Activated CD8-positive, alpha-beta memory T cell treated with anti-CD3 and anti-CD28 coated beads, Interleukin-2, amount 10 ng/mL, durations not matched to agents 7 days and 5 days (primary cell): ENCODE results near the gene VWDE. TPM values are rescaled to one million over a fixed set of nuclear protein-coding genes. Genes with fewer than 3 reads are reported as not detected.
A peak's percentile ranks its signal among the peaks of the same experiment; 100 is the strongest.

ENCODE experiments used
- ATAC-seq: fragments of 150-1000 bp; cut with Tn5 transposase; one replicate; pipeline ENCODE4 v1.10.0; 2021; ENCODE audit warnings: moderate library complexity
- CTCF ChIA-PET: fragments of 350-600 bp; sonication (Branson Sonifier 250); formaldehyde crosslinking; loops from one replicate; lab custom pipeline; 2021; ENCODE audit warnings: antibody characterized with exemption; lab: Charles Lee
- DNase-seq: peaks from one replicate; pipeline ENCODE4 v3.0.0-alpha.2; 2020
- H3K27ac Mint-ChIP-seq: one replicate; pipeline ENCODE4 v1.8.0; 2021; ENCODE audit warnings: mild to moderate bottlenecking, mixed read lengths
- H3K27me3 Mint-ChIP-seq: one replicate; pipeline ENCODE4 v1.8.0; 2021; ENCODE audit warnings: mixed read lengths
- H3K36me3 Mint-ChIP-seq: one replicate; pipeline ENCODE4 v1.8.0; 2021; ENCODE audit warnings: mild to moderate bottlenecking, mixed read lengths
- H3K4me1 Mint-ChIP-seq: one replicate; pipeline ENCODE4 v1.8.0; 2021; ENCODE audit warnings: mixed read lengths
- H3K4me3 Mint-ChIP-seq: one replicate; pipeline ENCODE4 v1.8.0; 2021; ENCODE audit warnings: mild to moderate bottlenecking, moderate library complexity, mixed read lengths
- H3K9me3 Mint-ChIP-seq: one replicate; pipeline ENCODE4 v1.8.0; 2022; ENCODE audit warnings: low read depth, mixed read lengths
- total RNA-seq, 2 experiments: library from RNA; stranded (reverse); gene quantifications; one replicate each; pipeline ENCODE4 v1.2.3, GENCODE V29; 2021

VWDE gene
- total RNA-seq, 2 experiments from 2014 or later = 3.4 to 4.6 TPM

GRCh38 chr7:12389089-12389700, 14.5 kb downstream of the VWDE start:
- ATAC-seq (peak; percentile 80), DNase-seq (peak; percentile 62)
- Mint-ChIP-seq H3K9me3 (no peaks in the 10 kb centered on the region), H3K4me3 (no peak overlapping the region), H3K27me3 (peaks cover 6% of the 10 kb centered on the region), H3K4me1 (no peaks in the 10 kb centered on the region), H3K36me3 (no peaks in the 10 kb centered on the region), H3K27ac (no peak overlapping the region)
- CTCF ChIA-PET = interaction anchor here (0.6 to 1.4 kb wide), 5 partner anchors 13 to 101 kb away, joined by 3 to 4 read pairs (median 3); partner anchors contain the start of gene VWDE

- Mint-ChIP-seq H3K27me3 (no peaks in the 10 kb centered on the region), H3K9me3 (no peaks in the 10 kb centered on the region), H3K27ac (no peak overlapping the region), H3K4me1 (no peaks in the 10 kb centered on the region), H3K4me3 (no peak overlapping the region), H3K36me3 (no peaks in the 10 kb centered on the region)
- no peak for DNase-seq
- CTCF ChIA-PET = no interaction called here
- no peak for ATAC-seq
Measured at GRCh38 chr7:12386313-12386740, 17.3 kb downstream of the VWDE start.

GRCh38 chr7:12385364-12385786, 18.3 kb downstream of the VWDE start:
- Mint-ChIP-seq H3K27me3 (no peaks in the 10 kb centered on the region), H3K4me1 (no peaks in the 10 kb centered on the region), H3K4me3 (no peak overlapping the region), H3K27ac (no peak overlapping the region), H3K36me3 (no peaks in the 10 kb centered on the region), H3K9me3 (no peaks in the 10 kb centered on the region)
- ATAC-seq (no peak), DNase-seq (no peak)
- CTCF ChIA-PET = no interaction called here

- H3K36me3 Mint-ChIP-seq = no peaks in the 10 kb centered on the region
- H3K4me3 Mint-ChIP-seq = no peak overlapping the region
- H3K27me3 Mint-ChIP-seq = no peaks in the 10 kb centered on the region
- H3K4me1 Mint-ChIP-seq = no peaks in the 10 kb centered on the region
- no peaks in the 10 kb centered on the region for H3K9me3 Mint-ChIP-seq
- no peak for DNase-seq
- CTCF ChIA-PET = no interaction called here
- H3K27ac Mint-ChIP-seq = no peak overlapping the region
- ATAC-seq = no peak
Measured at GRCh38 chr7:12383377-12383776, 20.3 kb downstream of the VWDE start.

GRCh38 chr7:12378389-12378788, 25.3 kb downstream of the VWDE start:
- no peaks in the 10 kb centered on the region for H3K27me3 Mint-ChIP-seq
- no peak for ATAC-seq
- H3K27ac Mint-ChIP-seq = no peak overlapping the region
- H3K9me3 Mint-ChIP-seq = no peaks in the 10 kb centered on the region
- no peak for DNase-seq
- no peaks in the 10 kb centered on the region for H3K36me3 Mint-ChIP-seq
- no peak overlapping the region for H3K4me3 Mint-ChIP-seq
- CTCF ChIA-PET = interaction anchor here (0.5 kb wide), 1 partner anchor 128 kb away, joined by 3 read pairs; no protein-coding TSS in a partner anchor
- no peaks in the 10 kb centered on the region for H3K4me1 Mint-ChIP-seq

- no peaks in the 10 kb centered on the region for H3K36me3 Mint-ChIP-seq
- ATAC-seq (no peak), DNase-seq (no peak)
- H3K4me3 Mint-ChIP-seq = no peak overlapping the region
- CTCF ChIA-PET = no interaction called here
- H3K9me3 Mint-ChIP-seq = no peaks in the 10 kb centered on the region
- no peak overlapping the region for H3K27ac Mint-ChIP-seq
- no peaks in the 10 kb centered on the region for H3K4me1 Mint-ChIP-seq
- no peaks in the 10 kb centered on the region for H3K27me3 Mint-ChIP-seq
Measured at GRCh38 chr7:12377406-12377805, 26.3 kb downstream of the VWDE start.

- CTCF ChIA-PET = no interaction called here
- H3K9me3 Mint-ChIP-seq = no peaks in the 10 kb centered on the region
- ATAC-seq = no peak
- H3K36me3 Mint-ChIP-seq = no peaks in the 10 kb centered on the region
- DNase-seq = no peak
- H3K4me1 Mint-ChIP-seq = no peaks in the 10 kb centered on the region
- H3K27me3 Mint-ChIP-seq = no peaks in the 10 kb centered on the region
- no peak overlapping the region for H3K4me3 Mint-ChIP-seq
- H3K27ac Mint-ChIP-seq = no peak overlapping the region
Measured at GRCh38 chr7:12373580-12374263, 29.9 kb downstream of the VWDE start.

GRCh38 chr7:12370249-12370648, 33.4 kb downstream of the VWDE start:
- no peaks in the 10 kb centered on the region for H3K9me3 Mint-ChIP-seq
- CTCF ChIA-PET = no interaction called here
- no peaks in the 10 kb centered on the region for H3K36me3 Mint-ChIP-seq
- no peak overlapping the region for H3K27ac Mint-ChIP-seq
- no peak for DNase-seq
- H3K4me3 Mint-ChIP-seq = no peak overlapping the region
- H3K27me3 Mint-ChIP-seq = no peaks in the 10 kb centered on the region
- no peaks in the 10 kb centered on the region for H3K4me1 Mint-ChIP-seq
- no peak for ATAC-seq

- ATAC-seq (no peak), DNase-seq (no peak)
- no peak overlapping the region for H3K27ac Mint-ChIP-seq
- CTCF ChIA-PET = no interaction called here
- H3K27me3 Mint-ChIP-seq = no peaks in the 10 kb centered on the region
- no peak overlapping the region for H3K4me3 Mint-ChIP-seq
- no peaks in the 10 kb centered on the region for H3K9me3 Mint-ChIP-seq
- H3K36me3 Mint-ChIP-seq = no peaks in the 10 kb centered on the region
- H3K4me1 Mint-ChIP-seq = no peaks in the 10 kb centered on the region
Measured at GRCh38 chr7:12369756-12370155, 33.9 kb downstream of the VWDE start.

- DNase-seq (no peak), ATAC-seq (no peak)
- Mint-ChIP-seq H3K4me3 (no peak overlapping the region), H3K4me1 (no peaks in the 10 kb centered on the region), H3K27ac (no peak overlapping the region), H3K27me3 (no peaks in the 10 kb centered on the region), H3K9me3 (no peaks in the 10 kb centered on the region), H3K36me3 (no peaks in the 10 kb centered on the region)
- CTCF ChIA-PET = no interaction called here
Measured at GRCh38 chr7:12369072-12369471, 34.6 kb downstream of the VWDE start.

- Mint-ChIP-seq H3K27ac (no peak overlapping the region), H3K4me3 (no peak overlapping the region), H3K9me3 (no peaks in the 10 kb centered on the region), H3K27me3 (no peaks in the 10 kb centered on the region), H3K4me1 (no peaks in the 10 kb centered on the region), H3K36me3 (no peaks in the 10 kb centered on the region)
- CTCF ChIA-PET = no interaction called here
- DNase-seq = no peak
- no peak for ATAC-seq
Measured at GRCh38 chr7:12360948-12361347, 42.7 kb downstream of the VWDE start.

- Mint-ChIP-seq H3K9me3 (no peaks in the 10 kb centered on the region), H3K4me3 (no peak overlapping the region), H3K27ac (no peak overlapping the region), H3K36me3 (no peaks in the 10 kb centered on the region), H3K27me3 (no peaks in the 10 kb centered on the region), H3K4me1 (no peaks in the 10 kb centered on the region)
- no peak for DNase-seq
- no peak for ATAC-seq
- CTCF ChIA-PET = no interaction called here
Measured at GRCh38 chr7:12358694-12359093, 45.0 kb downstream of the VWDE start.

GRCh38 chr7:12357508-12357907, 46.2 kb downstream of the VWDE start:
- Mint-ChIP-seq H3K9me3 (no peaks in the 10 kb centered on the region), H3K27ac (no peak overlapping the region), H3K27me3 (no peaks in the 10 kb centered on the region), H3K4me3 (no peak overlapping the region), H3K4me1 (no peaks in the 10 kb centered on the region), H3K36me3 (no peaks in the 10 kb centered on the region)
- ATAC-seq (no peak), DNase-seq (no peak)
- CTCF ChIA-PET = no interaction called here

- no peak overlapping the region for H3K27ac Mint-ChIP-seq
- no peaks in the 10 kb centered on the region for H3K9me3 Mint-ChIP-seq
- H3K27me3 Mint-ChIP-seq = no peaks in the 10 kb centered on the region
- peaks cover 2% of the 10 kb centered on the region for H3K36me3 Mint-ChIP-seq
- ATAC-seq (no peak), DNase-seq (no peak)
- peaks cover 6% of the 10 kb centered on the region for H3K4me1 Mint-ChIP-seq
- no peak overlapping the region for H3K4me3 Mint-ChIP-seq
- CTCF ChIA-PET = no interaction called here
Measured at GRCh38 chr7:12351843-12352242, 51.8 kb downstream of the VWDE start.
